BJ (cell line): Measurements from ENCODE around the gene GART. TPM values are rescaled to one million over a fixed set of nuclear protein-coding genes. Genes with fewer than 3 reads are reported as not detected.
"Not testable (repeated sequence)": the region's sequence is repeated elsewhere in the genome, so short reads cannot be mapped to it uniquely, and the experiment has no call there.

Experiments used
- CTCF ChIA-PET: fragments of 350-600 bp; formaldehyde crosslinking; extraction: SDS; loops from one replicate; lab custom pipeline; 2021; ENCODE audit warnings: antibody characterized with exemption, inconsistent platforms; lab: Yijun Ruan, JAX
- POLR2A ChIA-PET: fragments of 300-600 bp; sonication (Branson Sonifier 250); formaldehyde crosslinking; extraction: SDS; loops from one replicate; lab custom pipeline; 2021; ENCODE audit warnings: antibody characterized with exemption; lab: Charles Lee
- DNase-seq: peaks from one replicate; pipeline ENCODE4 v3.0.0-alpha.2; 2011; ENCODE audit warnings: low read depth
- H3K27me3 ChIP-seq: 2 replicates; pipeline ENCODE4 v1.6.0; 2011; ENCODE audit warnings: low read length; ENCODE audit not compliant: control insufficient read depth, insufficient read depth
- H3K36me3 ChIP-seq: 2 replicates; pipeline ENCODE4 v1.5.1; 2011; ENCODE audit warnings: low read length; ENCODE audit not compliant: control insufficient read depth, insufficient read depth
- H3K4me3 ChIP-seq: 2 replicates; pipeline ENCODE4 v1.5.1; 2011; ENCODE audit warnings: low read depth, mild to moderate bottlenecking, control low read depth, low read length
- CTCF ChIP-seq: IDR thresholded peaks from 2 replicates; pipeline ENCODE4 v1.5.1; 2011; ENCODE audit warnings: low read depth, mild to moderate bottlenecking, control low read depth, inconsistent platforms, low read length, moderate library complexity; ENCODE audit not compliant: insufficient read depth
- polyA plus RNA-seq: library from polyadenylated mRNA; depleted of rRNA; stranded (reverse); fragments of >200 nt; gene quantifications from 2 replicates; pipeline ENCODE4 v1.2.3, GENCODE V29; 2011

GART gene
- polyA plus RNA-seq, 1 experiment, result 14.8 TPM

GRCh38 chr21:33518899-33519298 lies 23.0 kb downstream of the GART start:
- ChIA-PET POLR2A (no interaction called here), CTCF (interaction anchor here (1.2 kb wide), 1 partner anchor 12 kb away, joined by 3 read pairs; no protein-coding TSS in a partner anchor)
- no peak overlapping the region for H3K4me3 ChIP-seq
- TF ChIP-seq CTCF, result no peak
- H3K36me3 ChIP-seq, result peaks cover 4% of the 10 kb centered on the region; the same call in 1 of the 2 replicates
- H3K27me3 ChIP-seq, result no peaks in the 10 kb centered on the region
- DNase-seq, result no peak

GRCh38 chr21:33514229-33514628 lies 27.7 kb downstream of the GART start:
- Histone ChIP-seq H3K36me3 (peaks cover 9% of the 10 kb centered on the region), H3K27me3 (no peaks in the 10 kb centered on the region), H3K4me3 (no peak overlapping the region)
- ChIA-PET CTCF (interaction anchor here (0.8 to 1.0 kb wide), 2 partner anchors 15 to 55 kb away, joined by 3 read pairs; no protein-coding TSS in a partner anchor), POLR2A (no interaction called here)
- DNase-seq, result peak; percentile 34
- no peak for TF ChIP-seq CTCF

GRCh38 chr21:33512481-33512880 lies 29.4 kb downstream of the GART start:
- Histone ChIP-seq H3K36me3 (peaks cover 5% of the 10 kb centered on the region), H3K4me3 (no peak overlapping the region), H3K27me3 (no peaks in the 10 kb centered on the region)
- no peak for TF ChIP-seq CTCF
- POLR2A ChIA-PET, result no interaction called here
- no peak for DNase-seq
- CTCF ChIA-PET, result no interaction called here

- ChIA-PET POLR2A (no interaction called here), CTCF (no interaction called here)
- H3K36me3 ChIP-seq, result peaks cover 5% of the 10 kb centered on the region
- H3K4me3 ChIP-seq, result no peak overlapping the region
- no peak for TF ChIP-seq CTCF
- H3K27me3 ChIP-seq, result no peaks in the 10 kb centered on the region
- DNase-seq, result no peak
Measured at GRCh38 chr21:33511639-33512038, 30.3 kb downstream of the GART start.

- Histone ChIP-seq H3K36me3 (peaks cover 6% of the 10 kb centered on the region), H3K4me3 (no peak overlapping the region), H3K27me3 (no peaks in the 10 kb centered on the region)
- ChIA-PET CTCF (no interaction called here), POLR2A (no interaction called here)
- no peak for TF ChIP-seq CTCF
- no peak for DNase-seq
Measured at GRCh38 chr21:33510826-33511225, 31.1 kb downstream of the GART start.

GRCh38 chr21:33507003-33507402 lies 34.9 kb downstream of the GART start:
- H3K4me3 ChIP-seq, DNase-seq, CTCF ChIA-PET, POLR2A ChIA-PET, H3K36me3 ChIP-seq, H3K27me3 ChIP-seq: not testable (repeated sequence)
